GM21619 (cell line): Measurements from ENCODE around the gene ZBTB33.

Experiments used
- ATAC-seq: cut with Tn5 transposase; IDR thresholded peaks from one replicate; pipeline ENCODE4 v1.9.1; 2021; ENCODE audit not compliant: unreplicated experiment

ZBTB33 gene

GRCh38 chrX:120262859-120263708 is 12.5 kb downstream of the ZBTB33 start:
- no peak for ATAC-seq

DNA sequence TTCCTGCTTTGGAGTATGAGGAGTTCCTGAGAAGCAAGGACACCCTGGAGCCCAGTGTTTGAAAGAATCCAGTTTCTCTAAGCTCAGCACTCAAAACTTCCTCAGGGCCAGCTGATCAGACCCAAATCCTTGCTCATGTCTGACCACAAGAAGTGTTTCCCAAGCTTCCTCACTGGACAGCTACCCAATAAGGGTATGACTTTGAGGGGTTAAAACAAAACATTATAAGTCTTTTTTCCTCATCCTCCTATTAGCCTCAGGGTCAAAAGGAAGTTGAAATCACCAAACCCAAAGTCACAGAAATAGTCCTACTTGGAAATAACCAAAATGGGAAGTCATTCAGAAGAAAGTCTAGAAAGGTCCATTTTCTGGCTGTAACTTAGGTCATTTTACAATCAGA is 13.7 kb downstream of the ZBTB33 start:
- ATAC-seq, result no peak

DNA sequence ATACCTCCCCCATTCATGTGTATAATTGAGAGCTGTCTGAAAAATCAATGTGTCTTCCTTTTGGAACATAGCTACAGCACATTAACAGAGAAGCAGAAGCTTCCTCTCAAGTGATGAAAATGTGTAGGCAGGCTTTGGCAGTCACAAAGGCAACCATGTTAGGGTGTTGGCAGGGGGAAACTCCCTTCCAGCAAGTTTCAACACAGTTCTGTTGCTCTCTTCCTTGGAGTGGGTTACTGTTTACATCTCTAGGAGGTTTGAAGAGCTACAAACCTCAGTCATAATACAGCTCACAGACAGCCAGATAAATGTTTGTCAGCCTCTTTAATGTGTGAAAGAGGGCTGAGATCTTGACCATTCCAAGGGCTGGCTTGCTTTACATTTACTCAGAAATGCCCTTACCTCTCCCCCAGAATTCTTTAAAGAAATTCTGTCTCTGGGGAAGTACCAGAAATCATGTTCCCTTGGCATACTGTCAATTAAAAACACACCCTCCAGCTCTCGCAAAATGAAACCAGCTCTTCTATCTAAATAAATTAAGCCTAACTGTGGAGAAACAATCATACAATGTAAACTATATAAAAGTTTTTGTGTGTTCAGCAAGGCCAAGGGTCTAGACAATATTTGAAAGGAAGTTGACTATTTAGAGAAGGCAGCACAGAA is 18.9 kb downstream of the ZBTB33 start:
- no peak for ATAC-seq

GRCh38 chrX:120270567-120270966 is 20.0 kb downstream of the ZBTB33 start:
- ATAC-seq, result no peak

DNA sequence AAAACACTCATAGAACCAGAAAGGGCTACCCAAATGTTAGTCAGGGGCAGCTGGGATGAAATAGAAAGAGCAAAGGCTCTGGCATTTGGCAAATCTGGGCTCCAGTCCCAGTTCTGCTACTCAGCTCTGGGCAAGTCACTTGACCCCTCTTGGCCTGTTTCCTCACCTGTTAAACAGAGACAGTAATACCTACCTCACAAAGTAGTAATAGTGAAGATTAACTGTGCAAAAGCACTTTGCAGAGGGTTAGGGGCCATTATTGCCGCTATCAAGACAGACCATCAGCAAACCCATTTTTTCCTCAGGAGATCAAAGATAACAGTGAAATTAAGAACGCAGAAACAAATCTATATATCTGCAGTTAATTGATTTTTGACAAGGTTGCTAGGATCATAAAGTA is 20.6 kb downstream of the ZBTB33 start:
- ATAC-seq, result no peak

DNA sequence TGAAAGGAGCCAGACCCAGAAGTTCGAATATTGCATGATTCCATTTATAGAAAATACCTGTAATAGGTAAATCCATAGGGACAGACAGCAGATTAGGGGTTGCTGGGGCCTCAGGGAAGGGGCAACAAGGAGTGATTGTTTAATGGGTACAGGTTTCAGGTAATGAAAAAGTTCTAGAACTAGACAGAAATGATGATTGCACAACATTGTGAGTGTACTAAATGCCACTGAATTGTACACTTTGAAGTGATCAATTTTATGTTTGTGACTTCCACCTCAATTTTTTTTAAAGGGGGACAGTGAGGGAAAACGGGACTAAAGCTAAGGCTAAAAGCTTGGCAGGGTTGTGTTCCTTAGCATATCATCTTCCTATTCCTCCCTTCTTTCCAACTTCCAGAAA is 23.5 kb downstream of the ZBTB33 start:
- no peak for ATAC-seq

DNA sequence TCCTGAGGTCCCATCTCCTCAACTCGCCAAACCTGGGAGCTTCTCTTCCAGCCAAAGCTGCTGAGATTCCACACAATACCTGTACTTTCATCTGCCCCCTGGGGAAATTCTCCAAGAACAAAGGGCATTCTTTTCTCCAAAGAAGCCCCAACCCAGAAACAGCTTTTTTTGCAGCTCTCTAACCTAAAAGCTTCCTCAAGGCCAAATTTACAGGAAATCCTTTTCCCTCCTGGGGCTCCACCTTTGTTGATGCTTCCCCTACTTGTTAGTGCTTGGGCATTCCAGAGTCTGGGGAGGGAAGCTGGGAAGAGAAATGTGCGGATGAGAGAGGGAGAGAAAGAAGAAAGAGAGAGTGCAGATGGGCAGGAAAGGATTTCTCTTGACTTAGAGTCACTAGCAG is 24.3 kb downstream of the ZBTB33 start:
- no peak for ATAC-seq

DNA sequence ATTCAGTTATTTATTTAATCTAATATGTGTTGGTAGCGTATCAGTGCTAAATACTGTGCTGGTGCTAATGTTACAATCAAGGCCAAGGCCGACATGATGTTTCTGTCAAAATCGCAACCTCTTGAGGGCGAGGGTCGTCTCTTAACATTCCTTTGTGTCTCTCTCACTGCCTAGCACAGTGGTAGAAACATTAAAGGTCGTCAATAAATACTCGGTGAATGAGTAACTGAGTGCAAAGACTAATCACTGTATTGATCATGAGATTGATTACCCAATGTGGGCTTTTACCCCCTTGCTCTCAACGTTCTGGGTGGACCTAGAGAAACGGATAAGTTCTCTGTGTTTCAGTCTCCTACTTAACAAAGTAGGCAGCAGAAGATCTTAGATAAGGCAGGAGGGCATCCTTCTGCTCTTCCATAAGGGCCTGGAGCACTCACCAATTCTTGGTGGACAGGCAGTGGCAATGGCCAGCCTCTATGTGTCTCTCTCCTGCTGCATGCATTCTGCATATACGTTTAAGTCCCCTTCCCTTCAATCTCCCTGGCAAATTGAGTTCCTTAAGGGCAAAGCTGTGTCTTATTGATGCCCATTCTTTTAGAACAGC is 30.5 kb downstream of the ZBTB33 start:
- ATAC-seq, result no peak

- ATAC-seq, result no peak
Measured at GRCh38 chrX:120281761-120282160, 31.1 kb downstream of the ZBTB33 start.

DNA sequence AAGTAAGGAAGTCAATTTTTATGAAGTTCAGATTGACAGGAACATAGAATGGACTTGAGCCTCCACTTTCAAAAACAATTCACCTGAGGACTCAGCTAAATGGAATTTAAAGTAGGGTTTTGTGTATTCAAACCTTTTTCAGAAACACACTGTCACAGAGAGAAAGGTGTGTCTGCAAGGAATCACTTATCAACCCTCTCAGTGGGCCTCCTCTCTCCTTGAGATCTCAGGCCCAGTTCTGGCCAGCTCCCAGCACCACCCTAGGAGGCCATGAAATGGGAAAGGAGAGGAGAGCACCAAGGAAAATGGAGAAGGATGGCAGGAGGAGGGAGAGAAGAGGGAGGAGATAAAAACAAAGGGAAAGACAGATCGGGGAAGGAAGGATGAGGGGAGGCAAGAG is 32.1 kb downstream of the ZBTB33 start:
- no peak for ATAC-seq

DNA sequence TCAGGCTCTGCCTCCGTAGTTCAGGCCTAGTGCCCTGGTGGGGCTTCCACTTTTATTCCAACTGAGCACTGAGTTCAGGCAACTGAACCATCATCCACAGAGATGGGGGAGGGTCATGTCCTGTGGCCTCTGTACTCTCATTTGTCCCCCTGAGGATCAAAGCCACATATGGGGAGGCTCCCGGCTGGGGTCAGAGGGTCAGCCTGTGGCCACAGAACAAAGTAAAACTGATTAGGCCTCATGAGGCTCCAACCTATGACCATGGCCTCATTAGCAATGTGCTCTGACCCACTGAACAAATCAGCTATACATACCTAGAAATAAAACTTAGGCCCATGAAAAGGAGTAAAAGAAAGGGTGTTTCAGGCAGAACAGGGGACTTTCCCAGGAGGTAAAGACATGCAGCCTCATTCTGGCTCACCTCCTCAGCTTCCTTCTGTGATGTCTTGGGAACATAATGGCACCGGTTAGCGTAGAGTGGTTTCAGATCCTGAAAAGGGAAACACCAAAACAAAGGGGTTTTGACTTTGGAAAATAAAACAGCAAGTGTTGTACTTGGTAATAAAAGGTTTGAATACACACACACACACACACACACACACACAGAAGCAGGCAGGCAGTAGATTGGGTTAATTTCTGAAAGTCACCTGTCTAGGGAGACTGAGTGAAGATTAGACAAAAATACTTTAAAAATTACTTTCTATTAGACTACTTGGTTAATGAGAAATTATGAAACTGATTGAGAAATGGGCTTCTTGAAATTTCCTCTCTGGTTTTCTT is 36.3 kb downstream of the ZBTB33 start:
- peak; percentile 40 for ATAC-seq

GRCh38 chrX:120287513-120288112 is 37.0 kb downstream of the ZBTB33 start:
- peak; percentile 82 for ATAC-seq

GRCh38 chrX:120290107-120290506 is 39.5 kb downstream of the ZBTB33 start:
- no peak for ATAC-seq

- ATAC-seq, result no peak
Measured at GRCh38 chrX:120291211-120291610, 40.6 kb downstream of the ZBTB33 start.

DNA sequence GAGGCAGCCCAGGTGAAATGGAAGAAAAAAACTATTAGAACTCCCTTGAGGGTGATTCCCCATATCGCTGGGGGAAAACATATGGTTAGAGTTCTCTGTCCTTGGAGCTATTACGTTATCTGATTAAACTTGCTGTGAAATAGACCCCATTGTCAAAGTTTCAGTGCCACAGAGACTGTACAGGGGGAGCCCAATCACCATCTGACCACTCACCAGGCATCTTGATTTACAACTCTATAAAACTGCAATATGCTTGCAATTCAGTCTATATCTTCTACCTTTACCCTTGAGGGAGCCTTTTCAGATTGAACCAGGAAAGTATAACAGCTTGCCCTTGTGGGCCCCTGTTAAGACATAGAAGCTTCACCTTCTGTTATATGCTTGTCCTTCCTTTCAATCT is 42.4 kb downstream of the ZBTB33 start:
- no peak for ATAC-seq

GRCh38 chrX:120294651-120295050 is 44.0 kb downstream of the ZBTB33 start:
- ATAC-seq, result no peak

DNA sequence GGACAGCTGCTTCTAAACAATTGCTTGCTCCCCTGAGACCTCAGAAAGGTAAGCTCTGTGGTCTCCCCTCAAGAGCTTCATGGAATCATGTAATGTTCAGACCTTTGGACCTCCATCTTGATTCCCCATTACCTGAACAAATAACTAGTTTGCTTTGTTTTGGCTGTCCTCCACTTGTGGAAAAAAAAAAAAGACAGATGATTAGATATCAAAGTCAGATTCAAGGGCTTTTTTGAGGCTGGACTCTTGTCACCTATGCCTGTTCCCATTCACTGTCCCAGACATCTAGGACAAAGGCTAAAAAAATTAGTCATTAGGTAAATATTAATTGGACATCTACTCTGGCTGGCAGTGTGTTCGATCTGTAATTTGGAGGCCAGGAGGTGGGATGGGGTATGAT is 47.3 kb downstream of the ZBTB33 start:
- no peak for ATAC-seq

DNA sequence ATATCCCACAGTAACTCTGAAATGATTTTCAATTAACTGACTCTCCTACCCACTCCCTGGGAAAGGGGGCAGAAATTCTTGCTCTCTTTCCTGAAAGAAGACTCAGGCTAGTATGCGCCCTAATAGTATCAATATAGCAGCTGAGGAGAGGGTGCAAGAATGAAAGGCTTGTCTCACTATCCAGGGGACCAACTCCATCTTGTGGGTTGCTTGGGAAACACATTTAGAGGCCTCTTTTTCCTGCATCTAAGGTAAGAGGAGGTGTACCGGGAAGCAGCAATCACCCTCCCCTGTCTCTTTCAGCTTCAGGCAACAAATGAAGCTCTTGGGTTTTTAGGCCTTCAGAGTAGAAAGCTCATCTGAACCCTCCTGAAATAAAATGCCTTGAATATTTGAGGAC is 49.3 kb downstream of the ZBTB33 start:
- no peak for ATAC-seq

- ATAC-seq, result no peak
Measured at GRCh38 chrX:120301497-120301896, 50.9 kb downstream of the ZBTB33 start.

- ATAC-seq, result no peak
Measured at GRCh38 chrX:120301960-120302359, 51.3 kb downstream of the ZBTB33 start.

DNA sequence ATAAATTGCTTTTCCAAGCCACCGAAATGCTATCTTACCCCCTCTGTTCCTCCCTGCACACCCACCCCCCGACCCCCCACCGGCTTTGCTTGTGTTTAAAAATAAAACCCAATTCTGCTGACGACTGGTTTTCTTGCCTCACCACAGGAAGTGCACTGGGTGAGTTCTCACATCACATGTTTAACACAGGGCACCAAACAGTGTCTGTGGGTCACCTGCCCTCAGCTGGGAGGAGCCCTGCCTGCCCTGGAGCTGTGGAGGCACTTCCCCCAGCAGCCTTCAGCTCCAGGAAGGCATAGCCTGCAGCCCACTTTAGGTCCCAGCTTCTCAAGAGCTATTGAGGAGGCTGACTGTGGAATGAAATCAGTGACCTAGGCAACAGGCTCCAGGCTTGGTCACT is 51.8 kb downstream of the ZBTB33 start:
- peak; percentile 88 for ATAC-seq
